ENCODE results near the gene TIGD6. TPM values are rescaled to one million over a fixed set of nuclear protein-coding genes. Genes with fewer than 3 reads are reported as not detected.
"Not testable (repeated sequence)": the region's sequence is repeated elsewhere in the genome, so short reads cannot be mapped to it uniquely, and the experiment has no call there.

TIGD6 gene
- total RNA-seq, 1 donor from 2014 or later = 3.5 TPM

DNA sequence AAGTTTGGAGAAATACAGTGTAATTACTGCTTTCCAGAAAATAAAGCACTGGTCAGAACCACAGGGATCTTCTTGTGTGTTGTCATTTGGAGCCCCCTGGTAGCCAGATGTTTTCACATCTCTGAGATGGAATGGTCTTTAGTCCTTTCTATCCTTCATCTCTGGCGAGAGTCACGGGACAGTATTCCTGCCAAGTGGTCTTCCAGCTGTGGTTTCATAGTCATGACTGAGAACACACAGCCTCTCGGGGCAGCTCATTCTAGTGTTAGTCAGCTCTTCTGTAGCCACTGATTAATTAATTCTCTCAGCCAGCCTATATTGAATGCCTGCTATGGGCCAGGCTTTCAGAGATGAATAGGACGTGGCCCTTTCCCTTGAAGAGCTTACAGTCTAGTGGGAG is 34.2 kb upstream of the TIGD6 start:
- Mint-ChIP-seq H3K9me3 (ENCODE audit: unreplicated experiment) (no peaks in the 10 kb centered on the region), H3K4me3 (ENCODE audit: unreplicated experiment) (no peak overlapping the region), H3K4me1 (ENCODE audit: unreplicated experiment) (no peaks in the 10 kb centered on the region), H3K36me3 (ENCODE audit: low read depth, unreplicated experiment) (peaks cover 51% of the 10 kb centered on the region), H3K27me3 (ENCODE audit: unreplicated experiment) (peaks cover 8% of the 10 kb centered on the region), H3K27ac (ENCODE audit: unreplicated experiment) (no peak overlapping the region)
- TF ChIP-seq, protein P1, sequence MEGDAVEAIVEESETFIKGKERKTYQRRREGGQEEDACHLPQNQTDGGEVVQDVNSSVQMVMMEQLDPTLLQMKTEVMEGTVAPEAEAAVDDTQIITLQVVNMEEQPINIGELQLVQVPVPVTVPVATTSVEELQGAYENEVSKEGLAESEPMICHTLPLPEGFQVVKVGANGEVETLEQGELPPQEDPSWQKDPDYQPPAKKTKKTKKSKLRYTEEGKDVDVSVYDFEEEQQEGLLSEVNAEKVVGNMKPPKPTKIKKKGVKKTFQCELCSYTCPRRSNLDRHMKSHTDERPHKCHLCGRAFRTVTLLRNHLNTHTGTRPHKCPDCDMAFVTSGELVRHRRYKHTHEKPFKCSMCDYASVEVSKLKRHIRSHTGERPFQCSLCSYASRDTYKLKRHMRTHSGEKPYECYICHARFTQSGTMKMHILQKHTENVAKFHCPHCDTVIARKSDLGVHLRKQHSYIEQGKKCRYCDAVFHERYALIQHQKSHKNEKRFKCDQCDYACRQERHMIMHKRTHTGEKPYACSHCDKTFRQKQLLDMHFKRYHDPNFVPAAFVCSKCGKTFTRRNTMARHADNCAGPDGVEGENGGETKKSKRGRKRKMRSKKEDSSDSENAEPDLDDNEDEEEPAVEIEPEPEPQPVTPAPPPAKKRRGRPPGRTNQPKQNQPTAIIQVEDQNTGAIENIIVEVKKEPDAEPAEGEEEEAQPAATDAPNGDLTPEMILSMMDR (IDR thresholded peaks at IDR 0.05; ENCODE audit: unreplicated experiment) = no peak
- DNase-seq (ENCODE audit: low spot score) = no peak

DNA sequence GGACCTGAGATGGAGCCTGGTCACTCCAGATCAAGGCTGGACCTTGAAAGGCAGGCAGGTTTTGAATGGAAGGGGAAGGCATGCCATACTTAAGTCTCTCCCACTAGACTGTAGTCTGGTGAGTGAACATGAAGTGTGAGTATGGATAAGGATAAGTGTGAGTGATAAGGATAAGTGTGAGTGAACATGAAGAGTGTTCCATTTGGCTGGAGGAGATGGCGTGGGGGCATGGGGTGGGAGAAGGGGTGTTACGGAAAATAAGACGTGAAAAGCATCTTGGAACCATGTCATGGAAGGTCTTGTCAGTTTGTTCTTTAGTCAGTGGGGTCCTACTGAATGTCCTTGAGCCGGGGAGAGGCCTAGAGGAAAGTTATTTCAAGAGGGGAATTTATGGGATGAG is 32.9 kb upstream of the TIGD6 start:
- H3K27me3 Mint-ChIP-seq (ENCODE audit: unreplicated experiment) = peaks cover 8% of the 10 kb centered on the region
- H3K36me3 Mint-ChIP-seq (ENCODE audit: low read depth, unreplicated experiment) = peaks cover 52% of the 10 kb centered on the region
- no peak overlapping the region for H3K27ac Mint-ChIP-seq (ENCODE audit: unreplicated experiment)
- H3K4me3 Mint-ChIP-seq (ENCODE audit: unreplicated experiment) = peak overlapping the region; percentile 37
- H3K4me1 Mint-ChIP-seq (ENCODE audit: unreplicated experiment) = no peaks in the 10 kb centered on the region
- H3K9me3 Mint-ChIP-seq (ENCODE audit: unreplicated experiment) = no peaks in the 10 kb centered on the region
- TF ChIP-seq, protein P1 (IDR thresholded peaks at IDR 0.05; ENCODE audit: unreplicated experiment) = no peak
- DNase-seq (ENCODE audit: low spot score) = no peak

DNA sequence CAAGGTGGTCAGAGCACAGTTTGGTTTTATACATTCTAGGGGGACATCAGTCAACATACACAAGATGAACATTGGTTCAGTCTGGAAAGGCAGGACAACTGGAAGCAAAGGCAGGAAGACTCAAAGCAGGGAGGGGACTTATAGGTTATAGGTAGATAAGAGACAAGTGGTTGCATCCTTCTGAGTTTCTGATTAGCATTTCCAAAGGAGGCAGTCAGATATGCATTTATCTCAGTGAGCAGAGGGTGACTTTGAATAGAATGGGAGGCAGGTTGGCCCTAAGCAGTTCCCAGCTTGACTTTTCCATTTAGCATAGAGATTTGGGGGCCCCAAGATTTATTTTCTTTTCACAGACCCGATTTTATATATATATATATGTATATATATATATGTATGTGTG is 27.6 kb upstream of the TIGD6 start:
- not testable (repeated sequence) for H3K4me1 Mint-ChIP-seq (ENCODE audit: unreplicated experiment); DNase-seq (ENCODE audit: low spot score); H3K4me3 Mint-ChIP-seq (ENCODE audit: unreplicated experiment); H3K27me3 Mint-ChIP-seq (ENCODE audit: unreplicated experiment); H3K27ac Mint-ChIP-seq (ENCODE audit: unreplicated experiment); H3K9me3 Mint-ChIP-seq (ENCODE audit: unreplicated experiment)
- peaks cover 23% of the 10 kb centered on the region for H3K36me3 Mint-ChIP-seq (ENCODE audit: low read depth, unreplicated experiment)

DNA sequence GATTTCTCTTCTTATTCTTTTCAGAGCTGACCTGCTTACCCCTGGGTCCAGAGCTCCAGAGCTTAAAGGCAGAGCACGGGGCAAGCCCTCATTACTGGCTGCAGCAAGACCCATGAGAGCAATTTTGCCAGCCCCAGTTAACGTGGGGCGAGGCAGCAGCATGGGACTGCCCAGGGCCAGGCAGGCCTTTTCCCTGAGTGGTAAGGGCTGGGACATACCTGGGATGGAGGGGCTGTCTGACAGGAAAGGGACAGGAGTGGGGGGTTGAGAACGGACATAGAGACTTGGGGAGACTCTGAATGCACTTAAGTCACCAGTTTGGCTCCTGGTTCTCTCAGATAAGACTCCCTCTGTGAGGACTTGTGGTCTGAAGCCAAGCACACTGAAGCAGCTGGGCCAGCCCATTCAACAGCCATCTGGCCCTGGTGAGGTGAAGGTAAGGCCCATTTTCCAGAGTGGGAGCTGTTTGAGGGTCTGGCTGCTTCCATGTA is 26.3 kb upstream of the TIGD6 start:
- H3K36me3 Mint-ChIP-seq (ENCODE audit: low read depth, unreplicated experiment) = peaks cover 20% of the 10 kb centered on the region
- no peaks in the 10 kb centered on the region for H3K9me3 Mint-ChIP-seq (ENCODE audit: unreplicated experiment)
- TF ChIP-seq, protein P1 (IDR thresholded peaks at IDR 0.05; ENCODE audit: unreplicated experiment) = no peak
- H3K27ac Mint-ChIP-seq (ENCODE audit: unreplicated experiment) = peak overlapping the region; percentile 48
- DNase-seq (ENCODE audit: low spot score) = no peak
- H3K27me3 Mint-ChIP-seq (ENCODE audit: unreplicated experiment) = no peaks in the 10 kb centered on the region
- no peak overlapping the region for H3K4me3 Mint-ChIP-seq (ENCODE audit: unreplicated experiment)
- peaks cover 9% of the 10 kb centered on the region for H3K4me1 Mint-ChIP-seq (ENCODE audit: unreplicated experiment)

DNA sequence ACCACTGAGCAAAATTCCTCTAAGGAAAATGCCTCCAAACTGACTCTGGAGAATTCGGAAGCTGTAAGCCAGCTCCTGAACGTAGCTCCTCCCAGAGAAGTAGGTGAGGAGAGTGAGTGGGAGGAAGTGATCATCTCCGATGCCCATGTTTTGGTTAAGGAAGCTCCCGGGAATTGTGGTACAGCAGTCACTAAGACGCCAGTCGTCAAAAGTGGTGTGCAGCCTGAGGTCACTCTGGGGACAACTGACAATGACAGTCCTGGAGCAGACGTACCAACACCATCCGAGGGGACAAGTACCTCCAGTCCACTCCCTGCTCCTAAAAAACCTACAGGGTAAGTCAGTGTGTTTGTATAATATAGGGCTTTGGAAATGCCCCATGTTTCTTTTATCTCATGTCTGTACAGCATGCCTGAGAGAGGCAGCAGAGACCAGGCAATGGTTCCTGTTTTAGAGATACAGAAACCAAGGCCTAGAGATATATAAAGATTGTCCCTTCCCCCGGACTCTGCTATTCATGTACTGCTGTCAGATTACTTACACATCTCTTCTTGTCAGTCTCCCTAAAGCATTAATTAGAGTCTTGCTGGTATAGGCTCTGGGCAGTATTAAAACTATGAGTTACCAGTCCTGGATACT is 24.0 kb upstream of the TIGD6 start:
- Mint-ChIP-seq H3K4me3 (ENCODE audit: unreplicated experiment) (no peak overlapping the region), H3K36me3 (ENCODE audit: low read depth, unreplicated experiment) (peaks cover 13% of the 10 kb centered on the region), H3K9me3 (ENCODE audit: unreplicated experiment) (no peaks in the 10 kb centered on the region), H3K27ac (ENCODE audit: unreplicated experiment) (no peak overlapping the region), H3K27me3 (ENCODE audit: unreplicated experiment) (no peaks in the 10 kb centered on the region), H3K4me1 (ENCODE audit: unreplicated experiment) (peaks cover 16% of the 10 kb centered on the region)
- TF ChIP-seq, protein P1 (IDR thresholded peaks at IDR 0.05; ENCODE audit: unreplicated experiment) = no peak
- no peak for DNase-seq (ENCODE audit: low spot score)

Data from endothelial cell (in vitro differentiated cells).